H1 (cell line): Measurements from ENCODE around the gene PRDM10. TPM values are rescaled to one million over a fixed set of nuclear protein-coding genes. Genes with fewer than 3 reads are reported as not detected.

ENCODE experiments used
- CTCF ChIA-PET: fragments of 300-600 bp; sonication (Branson Sonifier 250); formaldehyde crosslinking; loops from one replicate; lab custom pipeline; 2021; ENCODE audit not compliant: partially characterized antibody; lab: Charles Lee
- POLR2A ChIA-PET: fragments of 300-600 bp; sonication (Branson Sonifier 250); formaldehyde crosslinking; loops from one replicate; lab custom pipeline; 2021; ENCODE audit warnings: inconsistent platforms; ENCODE audit not compliant: partially characterized antibody; lab: Charles Lee
- DNase-seq, 2 experiments: peaks; one replicate each; pipeline versions ENCODE4 v3.0.0 to v3.0.0-alpha.2; 2010 to 2022; ENCODE audit warnings: low spot score in 2 of 2, low read depth in 1 of 2, mixed read lengths in 1 of 2
- FAIRE-seq: peaks from 2 replicates; lab custom pipeline; 2011; peaks lifted over from hg19 to GRCh38; lab: Jason Lieb, UNC
- H2AFZ ChIP-seq: 2 replicates; pipeline ENCODE4 v1.8.1; 2012; ENCODE audit warnings: low read length, inconsistent platforms
- H2AK5ac ChIP-seq: 2 replicates; pipeline ENCODE4 v1.6.1; 2013; ENCODE audit warnings: low read depth, low read length
- H2BK120ac ChIP-seq: replicated peaks from 2 replicates; pipeline ENCODE3; 2013; ENCODE audit warnings: low read depth, low read length, inconsistent platforms
- H2BK12ac ChIP-seq: 2 replicates; pipeline ENCODE4 v1.6.1; 2013; ENCODE audit warnings: low read depth, low read length
- H2BK15ac ChIP-seq: 2 replicates; pipeline ENCODE4 v1.6.1; 2013; ENCODE audit warnings: low read length
- H2BK20ac ChIP-seq: 2 replicates; pipeline ENCODE4 v1.6.1; 2013; ENCODE audit warnings: low read length
- H2BK5ac ChIP-seq: 2 replicates; pipeline ENCODE4 v1.6.1; 2013; ENCODE audit warnings: low read depth, low read length
- H3K14ac ChIP-seq: 2 replicates; pipeline ENCODE4 v1.6.1; 2013; ENCODE audit warnings: inconsistent platforms; ENCODE audit not compliant: insufficient read length
- H3K18ac ChIP-seq: 2 replicates; pipeline ENCODE4 v1.6.1; 2013; ENCODE audit warnings: low read length; ENCODE audit errors: extremely low read depth
- H3K23ac ChIP-seq: 2 replicates; pipeline ENCODE4 v1.6.1; 2013; ENCODE audit warnings: inconsistent platforms; ENCODE audit not compliant: insufficient read length
- H3K23me2 ChIP-seq: 2 replicates; pipeline ENCODE4 v1.6.1; 2013; ENCODE audit warnings: low read depth, low read length
- H3K27ac ChIP-seq: 2 replicates; pipeline ENCODE4 v1.6.1; 2011; ENCODE audit warnings: low read depth, low read length, inconsistent platforms
- H3K27me3 ChIP-seq, 4 experiments: replicated peaks in 1 of 4; 1 replicate in 1 of 4; 2 replicates in 3 of 4; pipeline versions ENCODE4 v1.6.1 to v1.8.1; 2011 to 2013; ENCODE audit warnings: low read length in 3 of 4, mild to moderate bottlenecking in 3 of 4, inconsistent platforms in 2 of 4, mixed read lengths in 2 of 4, moderate library complexity in 1 of 4; ENCODE audit not compliant: control insufficient read depth in 3 of 4, insufficient read depth in 3 of 4; ENCODE audit errors: extremely low read depth in 1 of 4
- H3K36me3 ChIP-seq, 4 experiments: 2 replicates each; pipeline versions ENCODE4 v1.6.1 to v1.8.1; 2011 to 2013; ENCODE audit warnings: mild to moderate bottlenecking in 4 of 4, low read length in 3 of 4, moderate library complexity in 2 of 4, control low read depth in 1 of 4, inconsistent platforms in 1 of 4; ENCODE audit not compliant: insufficient read depth in 4 of 4, control insufficient read depth in 2 of 4
- H3K4ac ChIP-seq: replicated peaks from 2 replicates; pipeline ENCODE3; 2013; ENCODE audit warnings: low read length, low read depth, mixed read lengths, inconsistent platforms; ENCODE audit not compliant: insufficient read length
- H3K4me1 ChIP-seq, 4 experiments: replicated peaks in 1 of 4; 1 replicate in 1 of 4; 2 replicates in 3 of 4; pipeline versions ENCODE4 v1.6.1 to v1.8.1; 2011 to 2013; ENCODE audit warnings: low read length in 3 of 4, inconsistent platforms in 2 of 4, mixed read lengths in 1 of 4; ENCODE audit not compliant: insufficient read depth in 4 of 4, control insufficient read depth in 3 of 4
- H3K4me2 ChIP-seq, 2 experiments: 2 replicates each; pipeline versions ENCODE4 v1.6.1 to v1.8.1; 2011 to 2013; ENCODE audit warnings: low read depth in 2 of 2, low read length in 2 of 2, control low read depth in 1 of 2, inconsistent platforms in 1 of 2, mild to moderate bottlenecking in 1 of 2; ENCODE audit not compliant: insufficient read depth in 1 of 2
- H3K4me3 ChIP-seq, 4 experiments: fragments of 200-600, 300-600 bp in 1 of 4; sonication (generic), shearing (Covaris generic), sonication (Bioruptor Twin) in 1 of 4; 2 replicates each; pipeline versions ENCODE4 v1.5.1 to v1.8.1; 2011 to 2016; ENCODE audit warnings: low read length in 4 of 4, low read depth in 3 of 4, control low read depth in 2 of 4, inconsistent platforms in 2 of 4, mild to moderate bottlenecking in 2 of 4, mixed read lengths in 1 of 4, moderate library complexity in 1 of 4; ENCODE audit not compliant: insufficient read depth in 2 of 4; ENCODE audit errors: extremely low read depth in 1 of 4
- H3K56ac ChIP-seq: replicated peaks from 2 replicates; pipeline ENCODE3; 2013; ENCODE audit warnings: low read depth, mild to moderate bottlenecking, mixed read lengths, low read length, inconsistent platforms; ENCODE audit not compliant: insufficient read length
- H3K79me1 ChIP-seq: 2 replicates; pipeline ENCODE4 v1.6.1; 2013; ENCODE audit warnings: low read depth, low read length, control low read depth
- H3K79me2 ChIP-seq, 2 experiments: 2 replicates each; pipeline versions ENCODE4 v1.6.1 to v1.8.1; 2012 to 2013; ENCODE audit warnings: low read length in 2 of 2, mild to moderate bottlenecking in 2 of 2, inconsistent platforms in 1 of 2; ENCODE audit not compliant: insufficient read depth in 2 of 2, control insufficient read depth in 1 of 2
- H3K9ac ChIP-seq, 4 experiments: replicated peaks in 1 of 4; 1 replicate in 1 of 4; 2 replicates in 3 of 4; pipeline versions ENCODE4 v1.6.1 to v1.8.1; 2011 to 2013; ENCODE audit warnings: low read depth in 3 of 4, low read length in 3 of 4, control low read depth in 2 of 4, mild to moderate bottlenecking in 2 of 4, moderate library complexity in 2 of 4, inconsistent platforms in 1 of 4; ENCODE audit errors: extremely low read depth in 1 of 4
- H3K9me3 ChIP-seq, 2 experiments: 2 replicates each; pipeline versions ENCODE4 v1.6.1 to v1.8.1; 2012 to 2013; ENCODE audit warnings: mild to moderate bottlenecking in 2 of 2, moderate library complexity in 2 of 2, control low read depth in 1 of 2, inconsistent platforms in 1 of 2, low read depth in 1 of 2, low read length in 1 of 2, mixed read lengths in 1 of 2; ENCODE audit not compliant: insufficient read depth in 2 of 2
- H4K20me1 ChIP-seq, 2 experiments: replicated peaks in 1 of 2; 2 replicates each; pipeline versions ENCODE3 to v1.8.1; 2011 to 2013; ENCODE audit warnings: inconsistent platforms in 2 of 2, low read length in 2 of 2, mild to moderate bottlenecking in 1 of 2; ENCODE audit not compliant: insufficient read depth in 2 of 2, control insufficient read depth in 1 of 2
- H4K5ac ChIP-seq: 2 replicates; pipeline ENCODE4 v1.6.1; 2013; ENCODE audit warnings: low read length, low read depth, mixed read lengths, inconsistent platforms; ENCODE audit not compliant: insufficient read length
- H4K8ac ChIP-seq: 2 replicates; pipeline ENCODE4 v1.8.0; 2013; ENCODE audit warnings: mild to moderate bottlenecking, moderate library complexity, low read length, inconsistent platforms; ENCODE audit not compliant: insufficient read depth; ENCODE audit errors: extremely low read depth
- H4K91ac ChIP-seq: replicated peaks from 2 replicates; pipeline ENCODE3; 2013; ENCODE audit warnings: low read length, mixed read lengths, inconsistent platforms; ENCODE audit not compliant: insufficient read length
- ASH2L ChIP-seq: fragments of 200-600, 300-600 bp; sonication (generic); IDR thresholded peaks from one replicate; pipeline ENCODE4 v1.7.1; 2017; ENCODE audit warnings: low read length
- RBBP5 ChIP-seq: IDR thresholded peaks from 2 replicates; pipeline ENCODE4 v1.7.1; 2012; ENCODE audit warnings: low read depth, mild to moderate bottlenecking, inconsistent platforms, low read length, moderate library complexity, borderline replicate concordance
- SRF ChIP-seq: IDR thresholded peaks from 2 replicates; pipeline ENCODE4 v1.6.1; 2011; ENCODE audit warnings: mild to moderate bottlenecking, low read depth, low read length, moderate library complexity
- WGBS, 2 experiments: shearing (Covaris generic) in 1 of 2; methylation state at CpG; one replicate each; pipeline versions ENCODE4 v1.1.6 to v1.1.7; 2013 to 2015; ENCODE audit warnings: low lambda C conversion rate in 2 of 2, mixed read lengths in 2 of 2, inconsistent platforms in 1 of 2, low coverage in 1 of 2, missing lambda C conversion rate in 1 of 2; ENCODE audit not compliant: insufficient replicate concordance in 2 of 2, insufficient coverage in 1 of 2, insufficient read length in 1 of 2; ENCODE audit errors: extremely low coverage in 1 of 2, missing lambda C conversion rate in 1 of 2; 5-methylcytosine and 5-hydroxymethylcytosine counted together
- polyA plus RNA-seq, 7 experiments: library from polyadenylated mRNA; depleted of rRNA in 3 of 7; stranded (reverse) in 5 of 7; unstranded in 2 of 7; fragments of >200 nt in 5 of 7; fragments of 200-250 nt in 2 of 7; gene quantifications; 1 replicate in 5 of 7; 2 replicates in 1 of 7; 4 replicates in 1 of 7; pipeline versions ENCODE4 v1.2.1 to v1.2.3, GENCODE V29; 2011 to 2013; ENCODE audit warnings: missing spikeins in 2 of 7, mixed read lengths in 2 of 7
- total RNA-seq: library from RNA; stranded (reverse); fragmentation: NEBNext Ultra II Directional; extraction: Animal tissue kit (Norgen Biotek cat#: 25700); gene quantifications from 2 replicates; pipeline ENCODE4 v1.2.1, GENCODE V29; 2021

PRDM10 gene
- total and polyA plus RNA-seq, 2 of the 8 experiments (the other 6 are each of a cell fraction or from before 2014, with no cell fraction given): 15.5 to 19.2 TPM

GRCh38 chr11:130042093-130042591 is 39.5 kb upstream of the PRDM10 start:
- Histone ChIP-seq H3K9ac (no peak overlapping the region), H4K8ac (no peak overlapping the region), H3K4me1 (peaks cover 0 to 3% (median 1%) of the 10 kb centered on the region in 4 experiments; a peak in 2 of 7 replicates), H2BK5ac (no peak overlapping the region), H2AFZ (no peak overlapping the region), H3K79me2 (no peaks in the 10 kb centered on the region), H3K14ac (no peak overlapping the region), H3K4me2 (no peak overlapping the region), H2BK12ac (no peak overlapping the region), H3K23ac (no peak overlapping the region), H4K20me1 (no peaks in the 10 kb centered on the region), H4K91ac (no peak overlapping the region), H4K5ac (no peak overlapping the region), H3K27ac (no peak overlapping the region), H3K18ac (no peak overlapping the region), H2AK5ac (no peak overlapping the region), H3K27me3 (no peaks in the 10 kb centered on the region), H2BK20ac (no peak overlapping the region), H3K23me2 (no peaks in the 10 kb centered on the region), H3K36me3 (no peaks in the 10 kb centered on the region), H2BK120ac (no peak overlapping the region), H3K4me3 (no peak overlapping the region), H2BK15ac (no peak overlapping the region), H3K4ac (no peak overlapping the region), H3K9me3 (peaks cover 0 to 15% of the 10 kb centered on the region in 2 experiments; a peak in 1 of 4 replicates), H3K56ac (no peak overlapping the region), H3K79me1 (no peaks in the 10 kb centered on the region)
- POLR2A ChIA-PET: no interaction called here
- DNase-seq (no peak), FAIRE-seq (no peak)
- WGBS, 2 experiments: 89% methylated on average over 16 of the region's 16 CpGs; no CpG with 5 or more reads in 1 of the 2 experiments
- CTCF ChIA-PET: interaction anchor here (1.9 kb wide), 1 partner anchor 90 kb away, joined by 5 read pairs; no protein-coding TSS in a partner anchor
- TF ChIP-seq RBBP5: no peak
- TF ChIP-seq ASH2L: no peak
- TF ChIP-seq SRF: no peak
